HepG2 (cell line): ENCODE measurements around the gene TMEM250. TPM values are rescaled to one million over a fixed set of nuclear protein-coding genes. Genes with fewer than 3 reads are reported as not detected.

Experiments
- ATAC-seq: fragments of 200-7000 bp; cut with Tn5 transposase; 3 replicates; pipeline ENCODE4 v1.9.1; 2020; ENCODE audit warnings: mild to moderate bottlenecking, moderate library complexity
- BruUV-seq: library from RNA; stranded (reverse); fragments of 400-500 nt; replicated peaks from 2 replicates; lab custom pipeline; 2021; lab: Mats Ljungman, UMichigan
- CTCF ChIA-PET: fragments of 300-600 bp; formaldehyde crosslinking; extraction: SDS; loops from one replicate; lab custom pipeline; 2021; ENCODE audit warnings: low total read pairs, inconsistent platforms, low intra/inter-chr PET ratio; lab: Yijun Ruan, JAX
- POLR2A ChIA-PET: fragments of 350-600 bp; sonication (Branson Sonifier 250); formaldehyde crosslinking; loops from one replicate; lab custom pipeline; 2020; ENCODE audit warnings: antibody characterized with exemption, inconsistent platforms; lab: Yijun Ruan, JAX
- DNase-seq: peaks from one replicate; pipeline ENCODE4 v3.0.0-alpha.2; 2015; ENCODE audit warnings: low spot score
- FAIRE-seq: peaks from 3 replicates; lab custom pipeline; 2011; peaks lifted over from hg19 to GRCh38; lab: Jason Lieb, UNC
- H2AFZ ChIP-seq: one replicate; pipeline ENCODE4 v1.6.1; 2011; ENCODE audit warnings: low read length, inconsistent platforms
- H3K27ac ChIP-seq: fragments of 300-600 bp; 3 replicates; pipeline ENCODE4 v1.8.0; 2011; ENCODE audit warnings: mixed run types, mild to moderate bottlenecking, mixed read lengths, low read length, inconsistent platforms; ENCODE audit not compliant: insufficient read depth; ENCODE audit errors: extremely low read length
- H3K27me3 ChIP-seq, 2 experiments: fragments of 200-600 bp in 1 of 2; 2 replicates in 1 of 2; 3 replicates in 1 of 2; pipeline versions ENCODE4 v1.6.0 to v1.8.0; 2011; ENCODE audit warnings: low read length in 2 of 2, mild to moderate bottlenecking in 2 of 2, moderate library complexity in 2 of 2, inconsistent platforms in 1 of 2; ENCODE audit not compliant: insufficient read depth in 2 of 2, control insufficient read depth in 1 of 2
- H3K36me3 ChIP-seq, 2 experiments: fragments of 200-600 bp in 1 of 2; replicated peaks in 1 of 2; 2 replicates in 1 of 2; 3 replicates in 1 of 2; pipeline versions ENCODE4 v1.5.1 to v1.8.0; 2011; ENCODE audit warnings: low read length in 2 of 2, inconsistent platforms in 1 of 2; ENCODE audit not compliant: insufficient read depth in 2 of 2, control insufficient read depth in 1 of 2
- H3K4me1 ChIP-seq: 2 replicates; pipeline ENCODE4 v1.5.1; 2012; ENCODE audit warnings: low read length, inconsistent platforms; ENCODE audit not compliant: insufficient read depth
- H3K4me2 ChIP-seq: 2 replicates; pipeline ENCODE4 v1.6.0; 2011; ENCODE audit warnings: low read depth, low read length, inconsistent platforms
- H3K4me3 ChIP-seq, 3 experiments: fragments of 200-600 bp in 1 of 3; sonication (generic), shearing (Covaris generic) in 1 of 3; replicated peaks in 1 of 3; 2 replicates each; pipeline ENCODE4 v1.5.1; 2011 to 2016; ENCODE audit warnings: low read length in 3 of 3, inconsistent platforms in 2 of 3, low read depth in 2 of 3, mild to moderate bottlenecking in 2 of 3, control low read depth in 1 of 3, mixed read lengths in 1 of 3; ENCODE audit not compliant: insufficient read depth in 1 of 3
- H3K79me2 ChIP-seq: one replicate; pipeline ENCODE4 v1.6.1; 2011; ENCODE audit warnings: low read length, inconsistent platforms; ENCODE audit not compliant: insufficient read depth
- H3K9ac ChIP-seq: 2 replicates; pipeline ENCODE4 v1.6.0; 2011; ENCODE audit warnings: mild to moderate bottlenecking, low read depth, low read length, inconsistent platforms; ENCODE audit not compliant: insufficient read depth
- H3K9me3 ChIP-seq: 2 replicates; pipeline ENCODE4 v1.5.1; 2012; ENCODE audit warnings: mild to moderate bottlenecking, low read length
- H4K20me1 ChIP-seq: 2 replicates; pipeline ENCODE4 v1.6.0; 2011; ENCODE audit warnings: inconsistent platforms, mild to moderate bottlenecking, low read length, moderate library complexity; ENCODE audit not compliant: insufficient read depth
- AGO2 ChIP-seq: fragments of 200-400 bp; formaldehyde crosslinking; optimal IDR thresholded peaks from 2 replicates; pipeline ENCODE3; 2017; ENCODE audit warnings: mild to moderate bottlenecking, low read depth, low read length, moderate library complexity
- IKZF4 ChIP-seq: sonication (generic); formaldehyde crosslinking; IDR thresholded peaks from 2 replicates; pipeline ENCODE4 v1.5.1; 2020; ENCODE audit warnings: borderline replicate concordance, mild to moderate bottlenecking, low read depth, missing genetic modification reagents; ENCODE audit errors: not compliant biosample characterization
- ISL2 ChIP-seq: sonication (generic); formaldehyde crosslinking; IDR thresholded peaks from 2 replicates; pipeline ENCODE4 v1.5.0; 2020; ENCODE audit warnings: missing genetic modification reagents
- ISX ChIP-seq: sonication (generic); formaldehyde crosslinking; conservative IDR thresholded peaks from 2 replicates; pipeline ENCODE4 v1.5.0; 2020; ENCODE audit warnings: missing genetic modification reagents
- KLF16 ChIP-seq, 2 experiments: sonication (generic) in 1 of 2; formaldehyde crosslinking in 1 of 2; IDR thresholded peaks; 2 replicates each; pipeline versions ENCODE4 v1.6.1 to v1.8.0; 2016 to 2023; ENCODE audit warnings: missing genetic modification reagents in 2 of 2, missing compliant biosample characterization in 1 of 2
- MAZ ChIP-seq, 2 experiments: sonication (generic) in 1 of 2; formaldehyde crosslinking in 1 of 2; IDR thresholded peaks; 2 replicates each; pipeline versions ENCODE4 v1.5.0 to v1.6.1; 2012 to 2020; ENCODE audit warnings: low read depth in 2 of 2, mild to moderate bottlenecking in 2 of 2, borderline replicate concordance in 1 of 2, improper control_type of control experiment in 1 of 2, low read length in 1 of 2, missing genetic modification reagents in 1 of 2, moderate library complexity in 1 of 2
- REPIN1 ChIP-seq: sonication (generic); formaldehyde crosslinking; IDR thresholded peaks from 2 replicates; pipeline ENCODE4 v1.8.0; 2022; ENCODE audit warnings: missing genetic modification reagents, low read depth, mild to moderate bottlenecking, borderline replicate concordance
- TARDBP ChIP-seq: sonication (generic); formaldehyde crosslinking; IDR thresholded peaks from 2 replicates; pipeline ENCODE4 v1.8.0; 2022; ENCODE audit warnings: mild to moderate bottlenecking, missing genetic modification reagents
- ZNF12 ChIP-seq: sonication (generic); formaldehyde crosslinking; IDR thresholded peaks from 2 replicates; pipeline ENCODE4 v1.5.0; 2020; ENCODE audit warnings: missing genetic modification reagents
- ZNF331 ChIP-seq: sonication (generic); formaldehyde crosslinking; IDR thresholded peaks from 2 replicates; pipeline ENCODE4 v1.4.0; 2020; ENCODE audit warnings: missing genetic modification reagents
- ZNF44 ChIP-seq: sonication (generic); formaldehyde crosslinking; IDR thresholded peaks from 2 replicates; pipeline ENCODE4 v1.5.1; 2020; ENCODE audit warnings: mild to moderate bottlenecking, missing genetic modification reagents
- ZNF468 ChIP-seq: sonication (generic); formaldehyde crosslinking; IDR thresholded peaks from 2 replicates; pipeline ENCODE4 v1.8.0; 2022; ENCODE audit warnings: mild to moderate bottlenecking, moderate library complexity, missing genetic modification reagents
- WGBS: methylation state at CpG from one replicate; pipeline ENCODE4 v1.1.6; 2017; ENCODE audit warnings: low lambda C conversion rate; 5-methylcytosine and 5-hydroxymethylcytosine counted together
- in situ Hi-C: cut with HindIII; loops from 2 replicates; pipeline ENCODE4 v1.10.0; 2017; ENCODE audit warnings: low pct_unique_long_range_greater_than_20kb; ENCODE audit not compliant: extremely low pct_ligation_motif_present
- intact Hi-C: fragments of 100-400 bp; cut with micrococcal nuclease; formaldehyde crosslinking; loops from one replicate; pipeline ENCODE4 v1.10.0; 2022; ENCODE audit not compliant: unreplicated experiment
- polyA plus RNA-seq, 8 experiments: library from polyadenylated mRNA; depleted of rRNA in 3 of 8; stranded (reverse) in 7 of 8; unstranded in 1 of 8; fragments of >200 nt; fragmentation: Illumina TruSeq in 4 of 8; extraction: Trizol in 4 of 8; gene quantifications; 2 replicates each; pipeline versions ENCODE4 v1.2.1 to v1.2.3, GENCODE V29; 2011 to 2016; ENCODE audit warnings: low read depth in 4 of 8, missing spikeins in 1 of 8, mixed read lengths in 1 of 8; ENCODE audit not compliant: insufficient read depth in 1 of 8
- total RNA-seq, 5 experiments: library from RNA; depleted of rRNA; stranded (reverse); fragments of >200 nt; fragmentation: Illumina TruSeq; extraction: Trizol; gene quantifications; 2 replicates each; pipeline ENCODE4 v1.2.3, GENCODE V29; 2016; ENCODE audit warnings: low read depth in 1 of 5
- TF ChIP-seq, protein P1 (sequence below): IDR thresholded peaks from 2 replicates; pipeline ENCODE4 v1.6.1; 2012; ENCODE audit warnings: inconsistent platforms
- TF ChIP-seq, protein P2 (sequence below): sonication (generic); formaldehyde crosslinking; conservative IDR thresholded peaks from 2 replicates; pipeline ENCODE4 v1.8.0; 2022; ENCODE audit warnings: missing genetic modification reagents
- TF ChIP-seq, protein P3 (sequence below): sonication (generic); formaldehyde crosslinking; IDR thresholded peaks from 2 replicates; pipeline ENCODE4 v1.5.1; 2020; ENCODE audit warnings: missing genetic modification reagents, mild to moderate bottlenecking, borderline replicate concordance
- TF ChIP-seq, protein P4 (sequence below): sonication (generic); formaldehyde crosslinking; IDR thresholded peaks from 2 replicates; pipeline ENCODE4 v1.4.0; 2020; ENCODE audit warnings: missing genetic modification reagents, borderline replicate concordance
- TF ChIP-seq, protein P5 (sequence below): sonication (generic); formaldehyde crosslinking; IDR thresholded peaks from 2 replicates; pipeline ENCODE4 v1.5.0; 2020; ENCODE audit warnings: missing genetic modification reagents

The TMEM250 gene
- total and polyA plus RNA-seq, 2 of the 13 experiments (the other 11 are each of a cell fraction or from before 2014, with no cell fraction given): 5.5 to 13.9 TPM

DNA sequence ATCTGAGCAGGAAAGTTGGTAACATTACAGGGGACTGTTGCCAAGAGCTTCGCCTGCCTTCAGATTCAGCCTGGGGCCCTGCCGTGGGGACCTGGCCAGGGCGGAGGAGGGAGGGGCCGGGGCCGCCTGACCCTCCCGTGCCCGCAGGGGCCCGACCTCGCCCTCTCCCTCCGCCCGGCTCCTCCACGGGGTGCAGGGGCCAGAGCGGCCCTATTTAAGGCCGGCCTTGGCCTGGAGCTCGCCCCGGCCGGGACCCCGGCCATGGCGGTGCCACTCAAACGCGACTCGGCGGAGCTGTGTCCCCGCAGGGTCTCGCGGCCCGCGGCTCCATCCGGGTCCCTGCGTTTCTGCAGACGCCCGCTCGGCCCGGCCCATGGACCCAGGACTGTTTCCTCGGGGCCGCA, 757 bp downstream of the TMEM250 start:
- ATAC-seq: peak; percentile 4
- Histone ChIP-seq H3K9me3 (no peaks in the 10 kb centered on the region), H3K4me3 (peak overlapping the region; percentile 60 to 88 (median 83)), H3K79me2 (no peaks in the 10 kb centered on the region), H3K36me3 (no peaks in the 10 kb centered on the region), H2AFZ (no peak overlapping the region), H4K20me1 (no peaks in the 10 kb centered on the region), H3K4me1 (peaks cover 34% of the 10 kb centered on the region), H3K4me2 (peak overlapping the region; percentile 96), H3K9ac (peak overlapping the region; percentile 81), H3K27me3 (no peaks in the 10 kb centered on the region; a peak in 1 of 5 replicates), H3K27ac (peak overlapping the region; percentile 96)
- DNase-seq: no peak
- in situ Hi-C loops: no loop called here
- no peak for FAIRE-seq
- BruUV-seq: TSS peak; percentile 58
- intact Hi-C loops: no loop called here
- POLR2A ChIA-PET: interaction anchor here (0.9 to 3.4 kb wide), 11 partner anchors 12 to 211 kb away, joined by 4 to 41 read pairs (median 8); partner anchors contain the start of genes CAMSAP1, NACC2 and UBAC1
- CTCF ChIA-PET: no interaction called here
- no CpG with 5 or more reads among the region's 36 CpGs for WGBS
- TF ChIP-seq ZNF331 (CRISPR knock-in tag): no peak
- 0 out of 2 replicates have a peak, but pooled peaks have one; percentile 49 for TF ChIP-seq ZNF44
- TF ChIP-seq IKZF4 (CRISPR knock-in tag): peak; percentile 2
- TF ChIP-seq ZNF468: 0 out of 2 replicates have a peak, but pooled peaks have one; percentile 12
- TF ChIP-seq, protein P1, sequence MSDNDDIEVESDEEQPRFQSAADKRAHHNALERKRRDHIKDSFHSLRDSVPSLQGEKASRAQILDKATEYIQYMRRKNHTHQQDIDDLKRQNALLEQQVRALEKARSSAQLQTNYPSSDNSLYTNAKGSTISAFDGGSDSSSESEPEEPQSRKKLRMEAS: peak; percentile 41; the same call in 1 of the 2 replicates
- 0 out of 2 replicates have a peak, but pooled peaks have one; percentile 70 for TF ChIP-seq REPIN1 (CRISPR knock-in tag)
- TF ChIP-seq, protein P2, sequence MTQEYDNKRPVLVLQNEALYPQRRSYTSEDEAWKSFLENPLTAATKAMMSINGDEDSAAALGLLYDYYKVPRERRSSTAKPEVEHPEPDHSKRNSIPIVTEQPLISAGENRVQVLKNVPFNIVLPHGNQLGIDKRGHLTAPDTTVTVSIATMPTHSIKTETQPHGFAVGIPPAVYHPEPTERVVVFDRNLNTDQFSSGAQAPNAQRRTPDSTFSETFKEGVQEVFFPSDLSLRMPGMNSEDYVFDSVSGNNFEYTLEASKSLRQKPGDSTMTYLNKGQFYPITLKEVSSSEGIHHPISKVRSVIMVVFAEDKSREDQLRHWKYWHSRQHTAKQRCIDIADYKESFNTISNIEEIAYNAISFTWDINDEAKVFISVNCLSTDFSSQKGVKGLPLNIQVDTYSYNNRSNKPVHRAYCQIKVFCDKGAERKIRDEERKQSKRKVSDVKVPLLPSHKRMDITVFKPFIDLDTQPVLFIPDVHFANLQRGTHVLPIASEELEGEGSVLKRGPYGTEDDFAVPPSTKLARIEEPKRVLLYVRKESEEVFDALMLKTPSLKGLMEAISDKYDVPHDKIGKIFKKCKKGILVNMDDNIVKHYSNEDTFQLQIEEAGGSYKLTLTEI (CRISPR knock-in tag): no peak
- peak; percentile 10; the same call in 1 of the 2 replicates for TF ChIP-seq MAZ (IDR thresholded peaks at IDR 0.05; ENCODE audit: borderline replicate concordance, low read depth, low read length)
- no peak for TF ChIP-seq MAZ (CRISPR knock-in tag; IDR thresholded peaks at IDR 0.05; ENCODE audit: low read depth)
- TF ChIP-seq, protein P3, sequence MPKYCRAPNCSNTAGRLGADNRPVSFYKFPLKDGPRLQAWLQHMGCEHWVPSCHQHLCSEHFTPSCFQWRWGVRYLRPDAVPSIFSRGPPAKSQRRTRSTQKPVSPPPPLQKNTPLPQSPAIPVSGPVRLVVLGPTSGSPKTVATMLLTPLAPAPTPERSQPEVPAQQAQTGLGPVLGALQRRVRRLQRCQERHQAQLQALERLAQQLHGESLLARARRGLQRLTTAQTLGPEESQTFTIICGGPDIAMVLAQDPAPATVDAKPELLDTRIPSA: 0 out of 2 replicates have a peak, but pooled peaks have one; percentile 80
- peak; percentile 47 for TF ChIP-seq AGO2
- no peak for TF ChIP-seq ZNF12 (CRISPR knock-in tag)
- TF ChIP-seq, protein P4, sequence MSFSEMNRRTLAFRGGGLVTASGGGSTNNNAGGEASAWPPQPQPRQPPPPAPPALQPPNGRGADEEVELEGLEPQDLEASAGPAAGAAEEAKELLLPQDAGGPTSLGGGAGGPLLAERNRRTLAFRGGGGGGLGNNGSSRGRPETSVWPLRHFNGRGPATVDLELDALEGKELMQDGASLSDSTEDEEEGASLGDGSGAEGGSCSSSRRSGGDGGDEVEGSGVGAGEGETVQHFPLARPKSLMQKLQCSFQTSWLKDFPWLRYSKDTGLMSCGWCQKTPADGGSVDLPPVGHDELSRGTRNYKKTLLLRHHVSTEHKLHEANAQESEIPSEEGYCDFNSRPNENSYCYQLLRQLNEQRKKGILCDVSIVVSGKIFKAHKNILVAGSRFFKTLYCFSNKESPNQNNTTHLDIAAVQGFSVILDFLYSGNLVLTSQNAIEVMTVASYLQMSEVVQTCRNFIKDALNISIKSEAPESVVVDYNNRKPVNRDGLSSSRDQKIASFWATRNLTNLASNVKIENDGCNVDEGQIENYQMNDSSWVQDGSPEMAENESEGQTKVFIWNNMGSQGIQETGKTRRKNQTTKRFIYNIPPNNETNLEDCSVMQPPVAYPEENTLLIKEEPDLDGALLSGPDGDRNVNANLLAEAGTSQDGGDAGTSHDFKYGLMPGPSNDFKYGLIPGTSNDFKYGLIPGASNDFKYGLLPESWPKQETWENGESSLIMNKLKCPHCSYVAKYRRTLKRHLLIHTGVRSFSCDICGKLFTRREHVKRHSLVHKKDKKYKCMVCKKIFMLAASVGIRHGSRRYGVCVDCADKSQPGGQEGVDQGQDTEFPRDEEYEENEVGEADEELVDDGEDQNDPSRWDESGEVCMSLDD (CRISPR knock-in tag): 0 out of 2 replicates have a peak, but pooled peaks have one; percentile 22
- TF ChIP-seq ISX: peak; percentile 27; the same call in 1 of the 2 replicates
- TF ChIP-seq KLF16 (CRISPR knock-in tag; IDR thresholded peaks at IDR 0.05): peak in 1 of 2 experiments; percentile 21; a peak in 1 of 4 replicates
- peak; percentile 53; the same call in 1 of the 2 replicates for TF ChIP-seq TARDBP (CRISPR knock-in tag)
- peak; percentile 23; the same call in 1 of the 2 replicates for TF ChIP-seq ISL2
- TF ChIP-seq, protein P5, sequence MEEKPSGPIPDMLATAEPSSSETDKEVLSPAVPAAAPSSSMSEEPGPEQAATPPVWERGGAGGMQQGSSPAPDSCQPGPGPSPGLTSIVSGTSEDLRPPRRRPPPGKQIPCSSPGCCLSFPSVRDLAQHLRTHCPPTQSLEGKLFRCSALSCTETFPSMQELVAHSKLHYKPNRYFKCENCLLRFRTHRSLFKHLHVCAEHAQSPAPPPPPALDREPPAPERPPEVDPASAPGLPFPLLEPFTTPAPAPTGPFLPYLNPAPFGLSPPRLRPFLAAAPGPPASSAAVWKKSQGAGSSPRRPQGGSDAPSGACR (CRISPR knock-in tag): peak; percentile 35; the same call in 1 of the 2 replicates
